ENCODE data around the gene ADCY3. TPM values are rescaled to one million over a fixed set of nuclear protein-coding genes. Genes with fewer than 3 reads are reported as not detected.
A peak's percentile ranks its signal among the peaks of the same experiment; 100 is the strongest.

ADCY3 gene
- total and polyA plus RNA-seq, 9 of the 15 experiments (the other 6 are each of a cell fraction or from before 2014, with no cell fraction given) = 1.5 to 54.8 (median 26.3) TPM

DNA sequence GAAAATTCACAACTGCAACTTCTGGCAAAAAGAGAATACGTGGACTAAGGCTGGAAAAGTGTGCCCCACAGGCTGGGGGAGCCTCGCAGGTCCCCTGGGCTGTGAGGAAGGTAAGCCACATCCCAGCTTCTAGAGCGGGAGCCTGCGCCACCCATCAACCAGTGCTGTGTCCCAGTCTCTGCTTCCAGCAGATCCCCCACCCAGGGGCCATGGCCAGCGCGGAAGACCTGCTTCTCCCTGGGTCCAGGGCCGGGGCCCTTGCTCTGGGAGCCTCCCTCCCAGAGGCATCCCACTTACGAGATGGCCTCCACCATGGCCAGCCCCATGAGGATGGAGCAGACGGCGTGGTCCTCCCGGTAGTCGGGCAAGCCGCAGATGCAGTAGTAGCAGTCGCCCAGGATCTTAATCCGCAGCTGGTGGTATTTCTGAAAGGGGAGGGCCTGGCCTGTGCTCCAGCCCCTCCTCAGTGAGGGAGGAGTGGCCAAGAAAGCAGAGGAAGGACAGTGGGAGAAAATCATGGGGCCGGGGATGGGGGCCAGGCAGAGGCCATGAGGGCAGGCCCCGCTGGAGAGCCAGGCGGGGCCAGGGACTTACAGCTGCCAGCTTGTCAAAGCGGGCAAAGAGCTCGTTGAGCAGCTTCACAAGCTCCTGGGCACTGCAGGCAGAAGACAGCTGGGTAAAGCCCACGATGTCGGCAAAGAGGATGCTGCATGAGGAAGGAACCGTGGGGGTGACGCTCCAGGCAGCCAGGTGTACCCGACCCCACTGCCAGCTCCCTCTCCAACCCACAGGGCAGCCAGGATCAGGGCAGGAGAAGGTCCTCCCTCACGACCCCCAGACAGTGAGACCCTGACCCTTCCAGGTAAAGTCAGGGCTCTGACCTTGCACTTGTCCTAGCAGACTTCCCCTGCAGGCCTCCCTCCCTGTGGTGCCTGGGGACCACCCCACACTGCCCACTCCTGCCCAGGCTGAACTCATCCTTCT lies 78.8 kb downstream of the ADCY3 start:
- FAIRE-seq = no peak
- H3K79me2 ChIP-seq (ENCODE audit: control insufficient read depth, insufficient read depth, low read length) = no peaks in the 10 kb centered on the region
- H3K9me1 ChIP-seq (ENCODE audit: control insufficient read depth, insufficient read depth, low read length) = no peaks in the 10 kb centered on the region
- no peak overlapping the region for H2AFZ ChIP-seq (ENCODE audit: low read depth, low read length)
- TF ChIP-seq ZBED1 (IDR thresholded peaks at IDR 0.05) (no peak), ZNF551 (CRISPR knock-in tag; IDR thresholded peaks at IDR 0.05) (no peak), SIN3B (IDR thresholded peaks at IDR 0.05; ENCODE audit: low read depth) (no peak), ATF1 (CRISPR knock-in tag; IDR thresholded peaks at IDR 0.05) (no peak), ATF1 (tag; IDR thresholded peaks at IDR 0.05) (no peak), KAT8 (IDR thresholded peaks at IDR 0.05; ENCODE audit: low read depth) (no peak), BCOR (IDR thresholded peaks at IDR 0.05) (no peak), SMAD3 (CRISPR knock-in tag; conservative IDR thresholded peaks at IDR 0.05) (no peak), ZNF175 (CRISPR knock-in tag; IDR thresholded peaks at IDR 0.05; ENCODE audit: low read depth) (no peak), MXI1 (IDR thresholded peaks at IDR 0.05; ENCODE audit: low read depth, low read length) (no peak), ILF3 (IDR thresholded peaks at IDR 0.05; ENCODE audit: borderline replicate concordance) (no peak)
- TF ChIP-seq, protein P1, sequence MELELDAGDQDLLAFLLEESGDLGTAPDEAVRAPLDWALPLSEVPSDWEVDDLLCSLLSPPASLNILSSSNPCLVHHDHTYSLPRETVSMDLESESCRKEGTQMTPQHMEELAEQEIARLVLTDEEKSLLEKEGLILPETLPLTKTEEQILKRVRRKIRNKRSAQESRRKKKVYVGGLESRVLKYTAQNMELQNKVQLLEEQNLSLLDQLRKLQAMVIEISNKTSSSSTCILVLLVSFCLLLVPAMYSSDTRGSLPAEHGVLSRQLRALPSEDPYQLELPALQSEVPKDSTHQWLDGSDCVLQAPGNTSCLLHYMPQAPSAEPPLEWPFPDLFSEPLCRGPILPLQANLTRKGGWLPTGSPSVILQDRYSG (tag; conservative IDR thresholded peaks at IDR 0.05; ENCODE audit: low read depth) = no peak
- 0 out of 4 replicates have a peak overlapping the region, but pooled peaks of 1 of the 2 experiments have one; percentile 35 for H3K9ac ChIP-seq (ENCODE audit: insufficient read depth in 1 of 2, low read depth in 2 of 2, low read length in 2 of 2)
- in situ Hi-C loops (cut with MboI) (no loop called here), intact Hi-C loops (cut with micrococcal nuclease) (no loop called here)
- H4K20me1 ChIP-seq (replicated peaks; ENCODE audit: control insufficient read depth, insufficient read depth, low read length) = no peaks in the 10 kb centered on the region
- no peak overlapping the region for H3K4me2 ChIP-seq (ENCODE audit: insufficient read depth, low read length)
- DNase-seq (ENCODE audit: extremely low read depth in 1 of 4, low spot score in 3 of 4) = no peak
- 82% methylated on average over 20 of the region's 26 CpGs for WGBS (ENCODE audit: insufficient coverage, low coverage, missing lambda C conversion rate)
- peaks cover 0 to 6% of the 10 kb centered on the region in 2 experiments; a peak in 2 of 5 replicates for H3K4me1 ChIP-seq (replicated peaks in 1 of 2; ENCODE audit: control insufficient read depth in 2 of 2, insufficient read depth in 2 of 2, low read length in 2 of 2)
- POLR2A ChIA-PET = interaction anchor here (0.6 kb wide), 1 partner anchor 848 kb away, joined by 3 read pairs; no protein-coding TSS in a partner anchor
- BruUV-seq (replicated peaks) = no TSS peak
- no peaks in the 10 kb centered on the region for H3K27me3 ChIP-seq (ENCODE audit: control insufficient read depth in 2 of 2, insufficient read depth in 2 of 2, low read length in 2 of 2)
- no peak overlapping the region for H3K27ac ChIP-seq (ENCODE audit: extremely low read depth, low read depth, low read length)
- H3K4me3 ChIP-seq = no peak overlapping the region
- ATAC-seq = no peak
- H3K9me3 ChIP-seq (replicated peaks; ENCODE audit: control insufficient read depth, insufficient read depth, low read depth, low read length) = no peaks in the 10 kb centered on the region
- peaks cover 54% of the 10 kb centered on the region; the same call in 2 of the 3 replicates for H3K36me3 ChIP-seq (ENCODE audit: control insufficient read depth, insufficient read depth, low read length)
- CTCF ChIA-PET (ENCODE audit: low intra/inter-chr PET ratio) = interaction anchor here (0.6 kb wide), 1 partner anchor 1147 kb away, joined by 3 read pairs; no protein-coding TSS in a partner anchor
